ENCODE results near the gene ESRP2. TPM values are rescaled to one million over a fixed set of nuclear protein-coding genes. Genes with fewer than 3 reads are reported as not detected.

ESRP2 gene
- total and polyA plus RNA-seq, 9 of the 15 experiments (the other 6 are each of a cell fraction or from before 2014, with no cell fraction given), result 0.05 to 0.15 (median 0.07) TPM; not detected in 6

- no peak for TF ChIP-seq CSDE1 (IDR thresholded peaks at IDR 0.05)
- TF ChIP-seq, protein P1, sequence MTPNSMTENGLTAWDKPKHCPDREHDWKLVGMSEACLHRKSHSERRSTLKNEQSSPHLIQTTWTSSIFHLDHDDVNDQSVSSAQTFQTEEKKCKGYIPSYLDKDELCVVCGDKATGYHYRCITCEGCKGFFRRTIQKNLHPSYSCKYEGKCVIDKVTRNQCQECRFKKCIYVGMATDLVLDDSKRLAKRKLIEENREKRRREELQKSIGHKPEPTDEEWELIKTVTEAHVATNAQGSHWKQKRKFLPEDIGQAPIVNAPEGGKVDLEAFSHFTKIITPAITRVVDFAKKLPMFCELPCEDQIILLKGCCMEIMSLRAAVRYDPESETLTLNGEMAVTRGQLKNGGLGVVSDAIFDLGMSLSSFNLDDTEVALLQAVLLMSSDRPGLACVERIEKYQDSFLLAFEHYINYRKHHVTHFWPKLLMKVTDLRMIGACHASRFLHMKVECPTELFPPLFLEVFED (CRISPR knock-in tag; conservative IDR thresholded peaks at IDR 0.05), result no peak
- TF ChIP-seq, protein P2, sequence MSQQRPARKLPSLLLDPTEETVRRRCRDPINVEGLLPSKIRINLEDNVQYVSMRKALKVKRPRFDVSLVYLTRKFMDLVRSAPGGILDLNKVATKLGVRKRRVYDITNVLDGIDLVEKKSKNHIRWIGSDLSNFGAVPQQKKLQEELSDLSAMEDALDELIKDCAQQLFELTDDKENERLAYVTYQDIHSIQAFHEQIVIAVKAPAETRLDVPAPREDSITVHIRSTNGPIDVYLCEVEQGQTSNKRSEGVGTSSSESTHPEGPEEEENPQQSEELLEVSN (IDR thresholded peaks at IDR 0.05; ENCODE audit: borderline replicate concordance in 1 of 2, extremely low read depth in 1 of 2, insufficient read depth in 1 of 2, insufficient read length in 1 of 2, low read depth in 1 of 2, low read length in 1 of 2, poor library complexity in 1 of 2, severe bottlenecking in 1 of 2), result no peak
- TF ChIP-seq MYNN (IDR thresholded peaks at IDR 0.05), result no peak
- no peak for TF ChIP-seq MYNN (CRISPR knock-in tag; IDR thresholded peaks at IDR 0.05)
- no peak for TF ChIP-seq FOXK1 (CRISPR knock-in tag; IDR thresholded peaks at IDR 0.05; ENCODE audit: borderline replicate concordance)
- no peak for TF ChIP-seq POLR3A (IDR thresholded peaks at IDR 0.05; ENCODE audit: borderline replicate concordance, extremely low read depth, insufficient read depth, insufficient read length)
- no peak for TF ChIP-seq ZBTB34 (CRISPR knock-in tag; IDR thresholded peaks at IDR 0.05)
- TF ChIP-seq ARID1B (IDR thresholded peaks at IDR 0.05), result no peak
These were observed 29.7 kb downstream of the ESRP2 start (continued) for GRCh38 chr16:68206245-68206644.

Measured in K562 (cell line).